Measurements from ENCODE around the gene TLE4.
A peak's percentile ranks its signal among the peaks of the same experiment; 100 is the strongest.

The TLE4 gene

DNA sequence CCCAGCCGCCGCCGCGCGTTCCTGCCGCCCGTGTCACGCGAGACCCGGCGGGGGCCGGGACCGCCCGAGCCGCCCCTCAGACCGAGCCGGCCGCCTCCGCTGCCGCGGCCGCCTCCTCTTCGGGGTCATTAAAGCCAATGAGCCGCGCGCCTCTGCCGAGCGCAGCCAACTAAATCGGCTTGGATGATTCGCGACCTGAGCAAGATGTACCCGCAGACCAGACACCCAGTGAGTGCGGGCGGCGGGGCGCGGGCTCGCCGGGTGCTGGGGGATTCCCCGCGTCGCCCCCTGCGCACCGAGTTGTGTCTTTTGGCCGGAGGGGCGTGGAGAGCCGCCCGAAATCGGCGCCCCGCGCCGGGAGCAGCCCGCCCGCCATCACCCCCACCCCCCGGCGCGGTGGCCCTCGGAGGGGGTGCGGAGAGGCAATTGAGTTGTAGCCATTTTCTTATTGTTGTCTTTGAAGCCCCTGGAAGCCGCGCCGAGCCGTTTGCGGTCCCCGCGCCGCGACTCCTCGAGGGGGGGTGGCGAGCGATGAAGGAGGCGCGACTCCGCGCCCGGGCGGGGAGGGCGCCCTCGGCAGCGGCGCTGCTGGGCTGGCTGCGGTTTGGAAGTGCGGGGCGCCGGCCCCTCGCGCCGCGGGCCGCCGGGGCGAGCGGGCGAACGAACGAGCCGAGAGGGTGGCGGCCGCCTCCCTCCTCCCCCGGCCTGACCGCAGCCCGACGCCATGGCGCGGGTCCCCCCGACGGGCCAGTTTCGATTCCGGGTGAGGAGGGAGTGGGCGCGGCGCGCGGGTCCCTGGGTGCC is 1.0 kb downstream of the TLE4 start:
- DNase-seq = peak; percentile 35

GRCh38 chr9:79573412-79573923 is 1.7 kb downstream of the TLE4 start:
- peak; percentile 13 for DNase-seq

DNA sequence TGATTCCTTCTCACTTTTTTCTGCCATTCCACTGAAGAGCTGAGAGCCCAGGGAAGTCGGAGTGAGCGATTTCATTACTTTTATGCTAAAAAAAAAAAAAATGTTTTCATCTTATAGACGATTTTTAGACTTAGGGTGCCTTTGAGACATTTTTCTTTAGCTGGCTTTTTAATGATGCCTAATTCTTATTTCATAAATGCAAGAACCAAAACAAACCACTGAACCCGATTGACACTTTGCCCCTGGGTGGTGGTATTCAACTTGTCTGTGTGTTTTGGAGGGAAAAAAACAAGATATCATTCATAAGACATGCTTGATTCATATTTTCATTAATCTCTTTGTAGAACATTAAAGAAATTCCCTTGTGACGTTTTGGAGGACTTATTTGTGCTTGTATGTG is 2.4 kb downstream of the TLE4 start:
- DNase-seq = no peak

GRCh38 chr9:79574781-79575180 is 3.0 kb downstream of the TLE4 start:
- no peak for DNase-seq

DNA sequence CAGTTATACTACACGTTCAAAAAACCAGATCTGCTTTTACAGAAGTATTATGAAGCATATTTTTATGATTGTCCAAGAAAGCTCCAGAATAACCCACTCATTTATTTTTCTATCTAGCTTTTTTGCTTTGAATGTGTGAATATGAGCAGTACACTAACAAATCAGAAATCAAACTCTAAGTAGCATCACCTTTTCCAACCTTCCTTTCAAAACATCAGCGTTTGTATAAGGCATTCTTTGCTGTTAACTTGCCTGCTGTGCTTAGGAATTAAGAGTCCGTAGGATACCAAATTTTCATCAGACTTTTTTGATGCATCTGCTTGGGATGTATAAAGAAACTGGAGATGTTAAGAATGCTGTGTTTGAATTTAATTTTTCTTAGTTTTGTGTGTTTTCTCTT is 3.8 kb downstream of the TLE4 start:
- no peak for DNase-seq

- DNase-seq = peak; percentile 25
Observed at GRCh38 chr9:79577969-79578723, 6.4 kb downstream of the TLE4 start.

DNA sequence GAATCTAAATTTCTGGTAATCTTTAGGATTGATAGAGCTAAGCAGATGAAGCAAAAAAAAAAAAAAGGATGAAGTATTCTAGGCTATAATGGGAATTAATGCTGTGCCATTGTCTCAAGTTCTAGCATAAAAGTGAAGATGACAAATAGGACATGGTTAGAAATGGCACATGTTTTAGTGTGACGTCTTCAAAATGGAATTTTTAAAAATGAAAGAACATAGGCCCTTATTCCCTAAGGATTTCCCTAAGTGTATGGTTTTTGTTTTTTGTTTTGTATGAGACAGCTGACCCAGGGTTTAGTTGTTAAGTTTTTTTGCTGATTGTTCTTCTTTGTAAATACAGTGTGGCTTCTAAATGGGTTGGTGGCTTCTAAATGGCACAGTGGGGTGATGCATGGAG is 7.1 kb downstream of the TLE4 start:
- DNase-seq = no peak

- DNase-seq = no peak
Observed at GRCh38 chr9:79579624-79580023, 7.9 kb downstream of the TLE4 start.

DNA sequence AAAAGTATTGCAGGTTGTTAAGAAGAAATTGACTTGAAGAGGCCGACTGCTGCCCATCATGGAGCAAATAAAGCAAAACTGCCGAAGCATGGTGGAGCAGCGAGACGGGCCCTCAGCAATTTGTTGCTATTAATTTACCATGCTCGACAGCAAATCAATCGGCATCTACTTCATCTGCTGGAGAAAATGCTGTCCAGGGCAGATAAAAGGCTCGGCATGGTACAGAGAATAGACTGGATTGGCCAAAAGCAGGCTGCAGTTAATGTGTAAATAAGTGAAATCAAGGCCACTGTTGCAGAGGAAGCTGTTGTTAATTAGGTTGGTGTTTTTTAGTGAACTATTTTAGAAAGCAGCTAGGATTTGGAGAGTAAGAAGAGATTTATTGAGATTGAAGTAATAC is 8.3 kb downstream of the TLE4 start:
- DNase-seq = no peak

- peak; percentile 67 for DNase-seq
Observed at GRCh38 chr9:79581388-79581787, 9.6 kb downstream of the TLE4 start.

GRCh38 chr9:79581794-79582193 is 10.0 kb downstream of the TLE4 start:
- DNase-seq = no peak

- no peak for DNase-seq
Observed at GRCh38 chr9:79583952-79584654, 12.3 kb downstream of the TLE4 start.

GRCh38 chr9:79584655-79584982 is 12.9 kb downstream of the TLE4 start:
- no peak for DNase-seq

DNA sequence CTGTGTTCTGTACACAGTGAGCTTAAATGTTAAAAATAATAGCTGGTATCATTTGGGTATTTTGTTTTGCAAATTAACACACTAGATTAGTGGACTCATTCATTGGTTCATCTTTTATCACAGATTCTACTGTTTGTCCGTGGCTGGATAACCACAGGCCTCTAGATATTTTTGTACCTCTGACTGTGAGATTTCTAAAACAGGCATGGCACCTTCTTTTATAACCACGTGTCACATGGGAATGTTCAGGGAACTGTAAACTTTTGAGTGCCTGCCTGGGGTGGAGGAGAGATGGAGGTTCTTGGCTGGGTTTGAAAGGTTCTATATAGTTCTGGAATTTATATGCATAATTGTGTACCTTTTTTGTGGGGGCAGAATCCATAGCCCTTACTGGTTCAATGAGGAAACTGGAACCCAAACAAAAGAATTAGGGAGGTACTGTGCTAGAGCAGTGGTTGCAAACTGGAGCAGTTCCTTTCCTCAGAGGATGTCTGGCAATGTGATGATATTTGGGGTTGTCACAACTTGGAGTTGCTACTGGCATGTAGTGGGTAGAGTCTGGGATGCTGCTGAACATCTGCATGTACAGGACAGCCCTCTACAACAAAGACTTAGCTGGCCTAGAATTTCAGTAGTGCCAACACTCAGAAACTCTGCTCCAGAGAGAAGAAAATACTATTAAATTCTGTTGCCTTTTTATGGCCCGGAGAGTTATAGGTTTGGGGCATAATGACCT is 16.9 kb downstream of the TLE4 start:
- no peak for DNase-seq

GRCh38 chr9:79591458-79591857 is 19.7 kb downstream of the TLE4 start:
- DNase-seq = no peak

GRCh38 chr9:79592726-79593493 is 21.1 kb downstream of the TLE4 start:
- no peak for DNase-seq

DNA sequence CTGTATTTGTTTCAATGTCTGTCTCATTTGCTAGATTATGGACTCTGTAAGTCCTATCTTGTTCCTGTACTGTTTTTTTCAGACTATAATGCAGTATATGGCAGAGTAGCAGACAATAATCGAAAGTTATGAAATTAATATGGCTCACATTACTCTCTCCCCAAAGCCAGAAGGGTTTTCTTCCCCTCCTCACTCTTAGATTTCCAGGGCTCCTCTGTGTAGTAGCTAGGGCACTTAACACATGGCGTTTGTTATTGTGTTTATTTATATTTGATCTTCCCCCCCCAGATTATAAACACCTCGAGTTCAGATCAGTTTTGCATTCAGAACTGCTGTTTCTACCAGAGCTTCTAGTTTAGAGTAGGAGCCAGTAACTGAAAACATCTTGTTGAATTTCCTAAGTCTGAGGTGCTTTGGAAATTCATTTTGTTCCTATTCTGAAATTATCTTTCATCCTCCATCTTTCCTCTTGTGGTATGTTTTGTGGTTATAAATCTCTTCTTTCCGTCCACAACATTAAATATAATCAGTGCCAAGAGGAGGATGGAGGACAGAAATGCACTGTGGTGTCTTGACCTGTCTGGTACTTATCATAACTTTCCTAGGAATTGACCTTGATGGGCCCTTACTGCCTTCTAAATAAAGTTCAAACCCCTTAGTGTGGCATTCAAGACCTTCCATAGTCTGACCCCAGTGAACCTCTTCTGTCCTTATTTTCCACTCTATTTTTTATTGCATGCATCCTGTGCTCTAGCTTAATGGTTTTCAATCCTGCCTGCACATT is 27.0 kb downstream of the TLE4 start:
- DNase-seq = no peak

DNA sequence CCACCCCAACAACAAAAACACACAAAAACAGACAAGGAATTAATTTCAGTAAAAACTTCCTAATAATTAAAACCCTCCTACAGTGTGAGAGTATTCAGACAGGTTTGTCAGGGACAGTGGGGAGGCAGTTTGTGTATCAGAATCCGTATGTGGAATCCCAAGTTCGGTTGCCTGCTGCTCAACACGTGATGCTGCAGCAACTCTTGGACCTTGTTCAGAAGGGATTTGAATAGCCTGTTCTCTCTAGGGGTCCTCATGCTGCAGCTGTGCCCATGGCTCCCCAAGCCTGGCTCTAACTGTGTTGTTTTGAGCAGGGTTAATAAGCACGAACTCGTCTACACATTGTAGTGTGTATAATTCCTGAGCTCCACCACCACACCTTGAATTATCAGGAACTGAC is 28.7 kb downstream of the TLE4 start:
- no peak for DNase-seq

- DNase-seq = no peak
Observed at GRCh38 chr9:79603222-79603920, 31.6 kb downstream of the TLE4 start.

DNA sequence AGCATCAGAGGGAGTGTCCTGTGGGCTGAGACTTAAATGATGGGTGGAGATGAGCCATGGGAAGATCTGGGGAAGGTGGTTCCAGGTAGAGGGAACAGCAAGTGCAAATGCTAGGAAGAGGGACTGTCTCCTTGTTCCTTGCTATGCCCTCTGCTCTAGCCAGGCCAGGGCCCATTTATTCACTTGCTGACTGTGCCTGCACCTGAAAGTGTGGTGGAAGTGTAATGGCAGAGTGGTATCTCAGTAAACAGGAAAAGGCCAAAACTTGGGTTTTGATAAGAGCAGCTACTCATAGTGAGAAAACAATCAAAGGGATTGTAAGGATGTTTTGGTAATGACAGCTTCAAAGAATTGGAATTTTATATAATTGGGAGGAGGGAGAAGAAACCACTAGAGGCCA is 32.4 kb downstream of the TLE4 start:
- no peak for DNase-seq
